Tibial artery (tissue), 4 donors: ENCODE data around the gene ARFGEF2.
"Not testable (repeated sequence)": the region's sequence is repeated elsewhere in the genome, so short reads cannot be mapped to it uniquely, and the experiment has no call there.

Experiments used
- DNase-seq, 2 donors: peaks; one replicate each; pipeline ENCODE4 v3.0.0-alpha.2; 2019
- H3K27ac ChIP-seq, 2 donors: fragments of 200-600 bp; sonication (generic) in 1 of 2; 1 replicate in 1 of 2; 2 replicates in 1 of 2; pipeline ENCODE4 v1.5.1; 2018 to 2019; ENCODE audit warnings: mild to moderate bottlenecking in 1 of 2
- H3K27me3 ChIP-seq, 2 donors: fragments of 200-600 bp; sonication (generic) in 1 of 2; one replicate each; pipeline versions ENCODE4 v1.5.1 to v1.6.0; 2016 to 2019
- H3K36me3 ChIP-seq, 3 donors: fragments of 200-600 bp; sonication (generic) in 2 of 3; one replicate each; pipeline ENCODE4 v1.5.1; 2016 to 2019; ENCODE audit warnings: mild to moderate bottlenecking in 2 of 3
- H3K4me1 ChIP-seq, 4 donors: fragments of 200-600 bp; sonication (generic) in 2 of 4; 1 replicate in 3 of 4; 2 replicates in 1 of 4; pipeline ENCODE4 v1.5.1; 2016 to 2019
- H3K4me3 ChIP-seq, 2 donors: fragments of 200-600 bp; sonication (generic) in 1 of 2; 1 replicate in 1 of 2; 2 replicates in 1 of 2; pipeline ENCODE4 v1.5.1; 2018 to 2019; ENCODE audit warnings: mild to moderate bottlenecking in 2 of 2
- H3K9me3 ChIP-seq, 3 donors: fragments of 200-600 bp; sonication (generic) in 1 of 3; one replicate each; pipeline ENCODE4 v1.5.1; 2016 to 2019
- intact Hi-C: fragments of 100-400 bp; cut with DNase I; formaldehyde crosslinking; loops from one replicate; pipeline ENCODE4 v1.15.0; 2023; ENCODE audit warnings: low total_unique reads
- TF ChIP-seq, protein P1 (sequence below), 2 experiments: fragments of 200-600 bp in 1 of 2; fragments of 450-650 bp in 1 of 2; IDR thresholded peaks; one replicate each; pipeline ENCODE4 v1.5.1; 2017 to 2019; ENCODE audit warnings: antibody characterized with exemption in 2 of 2, mild to moderate bottlenecking in 1 of 2, moderate library complexity in 1 of 2

The ARFGEF2 gene

DNA sequence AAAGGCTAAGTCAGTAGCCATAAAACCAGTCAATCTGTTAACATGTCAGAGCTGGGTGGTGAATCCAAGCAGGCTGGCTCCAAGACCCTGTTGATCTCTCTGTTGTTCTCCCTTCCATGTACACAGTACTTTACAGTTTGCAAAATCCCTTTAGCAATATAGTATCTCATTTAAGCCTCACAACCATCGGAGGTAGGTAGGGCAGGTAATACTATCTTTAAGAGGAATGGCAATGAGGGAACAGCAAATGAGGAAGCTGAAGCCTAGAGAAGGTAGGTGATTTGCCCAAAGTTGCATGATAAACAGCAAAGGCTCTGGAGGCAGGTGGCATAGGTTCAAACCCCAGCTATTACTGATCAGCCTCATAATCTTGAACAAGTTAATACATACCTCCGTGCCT, 34.7 kb upstream of the ARFGEF2 start:
- Histone ChIP-seq H3K27me3 (peaks cover 0 to 11% of the 10 kb centered on the region in 2 donors), H3K4me1 (no peaks in the 10 kb centered on the region), H3K36me3 (no peaks in the 10 kb centered on the region), H3K9me3 (no peaks in the 10 kb centered on the region), H3K27ac (no peak overlapping the region), H3K4me3 (no peak overlapping the region)
- DNase-seq = no peak
- TF ChIP-seq, protein P1, sequence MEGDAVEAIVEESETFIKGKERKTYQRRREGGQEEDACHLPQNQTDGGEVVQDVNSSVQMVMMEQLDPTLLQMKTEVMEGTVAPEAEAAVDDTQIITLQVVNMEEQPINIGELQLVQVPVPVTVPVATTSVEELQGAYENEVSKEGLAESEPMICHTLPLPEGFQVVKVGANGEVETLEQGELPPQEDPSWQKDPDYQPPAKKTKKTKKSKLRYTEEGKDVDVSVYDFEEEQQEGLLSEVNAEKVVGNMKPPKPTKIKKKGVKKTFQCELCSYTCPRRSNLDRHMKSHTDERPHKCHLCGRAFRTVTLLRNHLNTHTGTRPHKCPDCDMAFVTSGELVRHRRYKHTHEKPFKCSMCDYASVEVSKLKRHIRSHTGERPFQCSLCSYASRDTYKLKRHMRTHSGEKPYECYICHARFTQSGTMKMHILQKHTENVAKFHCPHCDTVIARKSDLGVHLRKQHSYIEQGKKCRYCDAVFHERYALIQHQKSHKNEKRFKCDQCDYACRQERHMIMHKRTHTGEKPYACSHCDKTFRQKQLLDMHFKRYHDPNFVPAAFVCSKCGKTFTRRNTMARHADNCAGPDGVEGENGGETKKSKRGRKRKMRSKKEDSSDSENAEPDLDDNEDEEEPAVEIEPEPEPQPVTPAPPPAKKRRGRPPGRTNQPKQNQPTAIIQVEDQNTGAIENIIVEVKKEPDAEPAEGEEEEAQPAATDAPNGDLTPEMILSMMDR (IDR thresholded peaks at IDR 0.05) = no peak
- intact Hi-C loops = no loop called here

DNA sequence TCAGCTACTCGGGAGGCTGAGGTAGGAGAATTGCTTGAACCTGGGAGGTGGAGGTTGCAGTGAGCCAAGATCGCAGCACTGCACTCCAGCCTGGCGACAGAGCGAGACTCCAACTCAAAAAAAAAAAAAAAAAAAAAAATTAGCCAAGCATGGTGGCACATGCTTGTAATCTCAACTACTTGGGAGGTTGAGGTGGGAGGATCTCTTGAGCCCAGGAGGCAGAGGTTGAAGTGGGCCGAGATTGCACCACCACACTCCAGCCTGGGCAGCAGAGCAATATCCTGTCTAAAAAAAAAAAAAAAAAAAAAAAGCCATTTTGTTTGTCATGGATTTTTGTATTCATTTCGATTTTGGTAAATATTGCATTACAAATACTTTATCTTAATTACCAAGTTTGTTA, 33.0 kb upstream of the ARFGEF2 start:
- H3K27me3 ChIP-seq = peaks cover 0 to 11% of the 10 kb centered on the region in 2 donors
- H3K36me3 ChIP-seq, H3K27ac ChIP-seq, H3K4me1 ChIP-seq, DNase-seq, intact Hi-C loops, H3K9me3 ChIP-seq, H3K4me3 ChIP-seq: not testable (repeated sequence)

GRCh38 chr20:48889140-48889790, 32.2 kb upstream of the ARFGEF2 start:
- no peak for DNase-seq
- intact Hi-C loops = no loop called here
- TF ChIP-seq, protein P1 (IDR thresholded peaks at IDR 0.05) = no peak

DNA sequence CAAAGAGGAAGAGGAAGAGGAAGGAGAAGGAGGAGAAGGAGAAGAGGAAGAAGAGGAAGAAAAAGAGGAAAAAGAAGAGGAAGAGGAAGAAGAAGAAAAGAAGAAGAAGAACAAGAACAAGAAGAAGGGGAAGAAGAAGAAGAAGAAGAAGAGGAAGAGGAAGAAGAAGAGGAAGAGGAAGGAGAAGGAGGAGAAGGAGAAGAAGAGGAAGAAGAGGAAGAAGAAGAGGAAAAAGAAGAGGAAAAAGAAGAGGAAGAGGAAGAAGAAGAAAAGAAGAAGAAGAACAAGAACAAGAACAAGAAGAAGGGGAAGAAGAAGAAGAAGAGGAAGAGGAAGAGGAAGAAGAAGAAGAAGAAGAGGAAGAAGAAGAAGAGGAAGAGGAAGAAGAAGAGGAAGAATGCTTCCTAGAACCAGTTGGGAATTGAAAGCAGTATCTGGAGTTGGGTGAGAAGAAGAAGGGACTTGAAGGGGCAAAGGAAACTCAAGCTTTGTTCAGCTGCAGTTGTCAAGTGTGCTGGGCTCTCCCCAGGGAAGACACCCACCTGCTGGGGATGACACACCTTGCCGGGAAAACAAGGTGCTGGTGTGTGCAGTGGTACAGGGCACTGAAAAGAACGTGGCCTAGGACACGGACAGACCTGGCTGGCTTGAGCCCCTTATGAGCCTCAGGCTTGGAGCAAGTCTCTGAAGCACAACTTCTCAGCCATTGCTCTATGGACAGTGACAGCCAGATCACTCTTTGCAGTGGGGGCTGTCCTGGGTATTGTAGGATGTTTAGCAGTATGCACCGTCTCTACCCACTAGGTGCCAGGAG, 30.1 kb upstream of the ARFGEF2 start:
- peaks cover 0 to 15% (median 10%) of the 10 kb centered on the region in 3 donors for H3K9me3 ChIP-seq
- H3K4me3 ChIP-seq = no peak overlapping the region
- TF ChIP-seq, protein P1 (IDR thresholded peaks at IDR 0.05) = no peak
- H3K4me1 ChIP-seq = no peaks in the 10 kb centered on the region
- intact Hi-C loops = loop anchor here (10.0 kb wide), 1 partner anchor 57 kb away; no protein-coding TSS in a partner anchor
- no peak overlapping the region for H3K27ac ChIP-seq
- H3K36me3 ChIP-seq = no peaks in the 10 kb centered on the region
- peaks cover 0 to 8% of the 10 kb centered on the region in 2 donors for H3K27me3 ChIP-seq
- DNase-seq = no peak

More at GRCh38 chr20:48889140-48889790, 32.2 kb upstream of the ARFGEF2 start:
- H3K36me3 ChIP-seq = no peaks in the 10 kb centered on the region
- H3K4me3 ChIP-seq = no peak overlapping the region
- peaks cover 0 to 15% (median 10%) of the 10 kb centered on the region in 3 donors for H3K9me3 ChIP-seq
- H3K4me1 ChIP-seq = no peaks in the 10 kb centered on the region
- no peak overlapping the region for H3K27ac ChIP-seq
- peaks cover 0 to 11% of the 10 kb centered on the region in 2 donors for H3K27me3 ChIP-seq

DNA sequence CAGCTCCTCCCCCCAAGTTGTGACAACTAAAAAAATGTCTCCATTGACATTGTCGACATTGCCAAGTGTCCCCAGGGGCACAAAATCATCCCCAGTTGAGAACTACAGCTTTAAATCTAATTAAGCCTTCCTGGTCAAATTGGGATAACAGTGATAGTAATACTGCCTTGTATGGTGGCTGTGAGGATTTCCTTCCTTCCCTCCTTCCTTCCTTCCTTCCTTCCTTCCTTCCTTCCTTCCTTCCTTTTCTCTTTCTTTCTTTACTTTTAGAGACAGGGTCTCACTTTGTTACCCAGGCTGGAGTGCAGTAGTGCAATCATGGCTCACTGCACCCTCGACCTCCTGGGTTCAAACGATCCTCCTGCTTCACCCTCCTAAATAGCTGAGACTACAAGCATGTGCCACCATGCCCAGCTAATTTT, 29.5 kb upstream of the ARFGEF2 start:
- no peak overlapping the region for H3K27ac ChIP-seq
- H3K27me3 ChIP-seq = peaks cover 0 to 2% of the 10 kb centered on the region in 2 donors
- intact Hi-C loops = loop anchor here (10.0 kb wide), 1 partner anchor 57 kb away; no protein-coding TSS in a partner anchor
- no peaks in the 10 kb centered on the region for H3K36me3 ChIP-seq
- no peak overlapping the region for H3K4me3 ChIP-seq
- H3K9me3 ChIP-seq = peaks cover 0 to 15% (median 10%) of the 10 kb centered on the region in 3 donors
- no peak for DNase-seq
- H3K4me1 ChIP-seq = no peaks in the 10 kb centered on the region
- TF ChIP-seq, protein P1 (IDR thresholded peaks at IDR 0.05) = no peak

GRCh38 chr20:48892891-48893290, 28.6 kb upstream of the ARFGEF2 start:
- H3K9me3 ChIP-seq = peaks cover 0 to 15% (median 10%) of the 10 kb centered on the region in 3 donors
- DNase-seq = peak in 1 of 2 donors; percentile 29

More at GRCh38 chr20:48892891-48893290, 28.6 kb upstream of the ARFGEF2 start:
- Histone ChIP-seq H3K36me3 (no peaks in the 10 kb centered on the region), H3K4me3 (no peak overlapping the region), H3K27me3 (no peaks in the 10 kb centered on the region), H3K27ac (no peak overlapping the region), H3K4me1 (peaks cover 0 to 6% (median 0%) of the 10 kb centered on the region in 4 donors)
- TF ChIP-seq, protein P1 (IDR thresholded peaks at IDR 0.05) = no peak
- intact Hi-C loops = loop anchor here (10.0 kb wide), 1 partner anchor 58 kb away; no protein-coding TSS in a partner anchor
